A549 (cell line): ENCODE results near the gene C10orf90. TPM values are rescaled to one million over a fixed set of nuclear protein-coding genes. Genes with fewer than 3 reads are reported as not detected.
A peak's percentile ranks its signal among the peaks of the same experiment; 100 is the strongest.

ENCODE experiments used
- ATAC-seq, 2 experiments: fragments of 200-7000 bp in 1 of 2; fragments of >200 bp in 1 of 2; cut with Nextera tagmentation in 1 of 2; cut with Tn5 transposase in 1 of 2; 3 replicates each; pipeline versions ENCODE4 v1.8.0 to v1.9.1; 2018 to 2020; ENCODE audit warnings: mild to moderate bottlenecking in 1 of 2, moderate library complexity in 1 of 2
- CTCF ChIA-PET: fragments of 300-600 bp; sonication (Branson Sonifier 250); formaldehyde crosslinking; extraction: SDS; loops from one replicate; lab custom pipeline; 2021; ENCODE audit warnings: antibody characterized with exemption, inconsistent platforms; lab: Yijun Ruan, JAX
- POLR2A ChIA-PET: fragments of 350-600 bp; formaldehyde crosslinking; extraction: SDS; loops from one replicate; lab custom pipeline; 2021; ENCODE audit warnings: antibody characterized with exemption, inconsistent platforms; lab: Yijun Ruan, JAX
- DNase-seq, 2 experiments: peaks; one replicate each; pipeline versions ENCODE4 v3.0.0 to v3.0.0-alpha.2; 2011 to 2016; ENCODE audit warnings: low read depth in 1 of 2, low spot score in 1 of 2
- FAIRE-seq: peaks from 2 replicates; lab custom pipeline; 2011; peaks lifted over from hg19 to GRCh38; lab: Jason Lieb, UNC
- H3K27ac ChIP-seq, 2 experiments: fragments of >200 bp; sonication (Bioruptor Twin); formaldehyde crosslinking; 3 replicates each; pipeline ENCODE4 v1.5.1; 2016 to 2017
- H3K4me1 ChIP-seq: fragments of >200 bp; sonication (Bioruptor Twin); formaldehyde crosslinking; 3 replicates; pipeline ENCODE4 v1.6.1; 2016
- H3K4me2 ChIP-seq: fragments of >200 bp; sonication (Bioruptor Twin); formaldehyde crosslinking; 3 replicates; pipeline ENCODE4 v1.6.1; 2016
- H3K4me3 ChIP-seq: fragments of >200 bp; sonication (Bioruptor Twin); formaldehyde crosslinking; 3 replicates; pipeline ENCODE4 v1.5.1; 2016
- H3K9me3 ChIP-seq: fragments of >200 bp; sonication (Bioruptor Twin); formaldehyde crosslinking; 3 replicates; pipeline ENCODE4 v1.6.1; 2016
- BCL3 ChIP-seq: fragments of >200 bp; sonication (Bioruptor Twin); formaldehyde crosslinking; IDR thresholded peaks from 3 replicates; pipeline ENCODE4 v1.6.1; 2016
- CBX8 ChIP-seq: fragments of 200-600 bp; sonication (generic); IDR thresholded peaks from 2 replicates; pipeline ENCODE4 v1.6.1; 2016
- CHD2 ChIP-seq: fragments of 150-350 bp; IDR thresholded peaks from 2 replicates; pipeline ENCODE4 v1.6.1; 2014; ENCODE audit warnings: low read length; ENCODE audit not compliant: partially characterized antibody
- CHD4 ChIP-seq: fragments of 200-600 bp; sonication (generic); IDR thresholded peaks from 2 replicates; pipeline ENCODE4 v1.6.1; 2016; ENCODE audit warnings: antibody characterized with exemption, mild to moderate bottlenecking, borderline replicate concordance
- E2F6 ChIP-seq: IDR thresholded peaks from 2 replicates; pipeline ENCODE4 v1.6.1; 2012; ENCODE audit warnings: low read depth, borderline replicate concordance
- EHMT2 ChIP-seq: fragments of 200-600 bp; sonication (generic); IDR thresholded peaks from 2 replicates; pipeline ENCODE4 v1.6.1; 2016; ENCODE audit warnings: antibody characterized with exemption, low read depth, mild to moderate bottlenecking, moderate library complexity
- ELK1 ChIP-seq: fragments of 150-350 bp; IDR thresholded peaks from 2 replicates; pipeline ENCODE4 v1.6.1; 2014; ENCODE audit warnings: low read depth, mild to moderate bottlenecking, low read length
- EP300 ChIP-seq, 2 experiments: fragments of >200 bp; sonication (Bioruptor Twin); formaldehyde crosslinking; IDR thresholded peaks; 2 replicates in 1 of 2; 3 replicates in 1 of 2; pipeline ENCODE4 v1.6.1; 2016 to 2017
- GATA3 ChIP-seq: IDR thresholded peaks from 2 replicates; pipeline ENCODE4 v1.6.1; 2012; ENCODE audit warnings: borderline replicate concordance
- HDAC2 ChIP-seq: fragments of 200-600 bp; sonication (generic); IDR thresholded peaks from 2 replicates; pipeline ENCODE4 v1.6.1; 2016
- HES2 ChIP-seq: fragments of >200 bp; sonication (Bioruptor Twin); formaldehyde crosslinking; IDR thresholded peaks from 2 replicates; pipeline ENCODE4 v1.6.1; 2016
- HOXA7 ChIP-seq: fragments of 250-450 bp; sonication (Bioruptor Pico); IDR thresholded peaks from 2 replicates; pipeline ENCODE4 v1.5.0; 2020; ENCODE audit warnings: mild to moderate bottlenecking, moderate library complexity
- HOXB13 ChIP-seq: fragments of 250-450 bp; sonication (Bioruptor Pico); IDR thresholded peaks from 2 replicates; pipeline ENCODE4 v1.5.0; 2020; ENCODE audit warnings: low read depth, mild to moderate bottlenecking, moderate library complexity
- JUN ChIP-seq, 2 experiments: fragments of >200 bp; sonication (Bioruptor Twin); formaldehyde crosslinking; IDR thresholded peaks; 2 replicates in 1 of 2; 3 replicates in 1 of 2; pipeline ENCODE4 v1.6.1; 2016 to 2017
- JUNB ChIP-seq: fragments of >200 bp; sonication (Bioruptor Twin); formaldehyde crosslinking; IDR thresholded peaks from 2 replicates; pipeline ENCODE4 v1.6.1; 2016
- KDM5A ChIP-seq: fragments of 200-600 bp; sonication (generic); IDR thresholded peaks from 2 replicates; pipeline ENCODE4 v1.6.1; 2016; ENCODE audit warnings: antibody characterized with exemption, mild to moderate bottlenecking
- MAZ ChIP-seq: fragments of 150-350 bp; IDR thresholded peaks from 2 replicates; pipeline ENCODE4 v1.6.1; 2014; ENCODE audit warnings: antibody characterized with exemption, low read depth, low read length, borderline replicate concordance
- NFE2L2 ChIP-seq: fragments of 150-350 bp; conservative IDR thresholded peaks from 2 replicates; pipeline ENCODE4 v1.6.1; 2014; ENCODE audit warnings: low read length
- NPAS2 ChIP-seq: fragments of 250-450 bp; sonication (Bioruptor Pico); IDR thresholded peaks from 2 replicates; pipeline ENCODE4 v1.8.0; 2022; ENCODE audit warnings: mild to moderate bottlenecking, moderate library complexity, borderline replicate concordance
- PHF8 ChIP-seq: fragments of 200-600 bp; sonication (generic); IDR thresholded peaks from 2 replicates; pipeline ENCODE4 v1.6.1; 2016; ENCODE audit warnings: low read depth, mild to moderate bottlenecking, antibody characterized with exemption, moderate library complexity, borderline replicate concordance
- POLR2A ChIP-seq: IDR thresholded peaks from 2 replicates; pipeline ENCODE4 v1.6.1; 2012; ENCODE audit warnings: mild to moderate bottlenecking, low read length
- RARB ChIP-seq: fragments of 250-450 bp; sonication (Bioruptor Pico); IDR thresholded peaks from 2 replicates; pipeline ENCODE4 v1.8.0; 2021; ENCODE audit warnings: mild to moderate bottlenecking, moderate library complexity
- RCOR1 ChIP-seq: fragments of 150-350 bp; IDR thresholded peaks from 2 replicates; pipeline ENCODE4 v1.6.1; 2014; ENCODE audit warnings: antibody characterized with exemption, low read length, low read depth
- RFX5 ChIP-seq: fragments of 450-650 bp; IDR thresholded peaks from 2 replicates; pipeline ENCODE4 v1.7.1; 2014; ENCODE audit warnings: antibody characterized with exemption, mild to moderate bottlenecking, moderate library complexity
- RNF2 ChIP-seq: fragments of 200-600 bp; sonication (generic); IDR thresholded peaks from 2 replicates; pipeline ENCODE4 v1.6.1; 2016; ENCODE audit warnings: low read depth, mild to moderate bottlenecking, antibody characterized with exemption, moderate library complexity, borderline replicate concordance
- TP53 ChIP-seq: fragments of 250-450 bp; sonication (Bioruptor Pico); IDR thresholded peaks from 2 replicates; pipeline ENCODE4 v1.5.0; 2021; ENCODE audit warnings: mild to moderate bottlenecking, moderate library complexity
- ZC3H11A ChIP-seq: fragments of 450-650 bp; IDR thresholded peaks from 2 replicates; pipeline ENCODE4 v1.6.1; 2014; ENCODE audit warnings: antibody characterized with exemption, mild to moderate bottlenecking
- ZNF302 ChIP-seq: fragments of 250-450 bp; sonication (Bioruptor Pico); IDR thresholded peaks from 2 replicates; pipeline ENCODE4 v1.9.0; 2021; ENCODE audit warnings: inconsistent platforms, mild to moderate bottlenecking, moderate library complexity
- WGBS: methylation state at CpG from one replicate; pipeline ENCODE4 v1.1.6; 2017; ENCODE audit errors: missing lambda C conversion rate; 5-methylcytosine and 5-hydroxymethylcytosine counted together
- polyA plus RNA-seq, 4 experiments: library from polyadenylated mRNA; depleted of rRNA in 3 of 4; stranded (reverse); fragments of >200 nt; fragmentation: RNase III in 1 of 4; extraction: RNeasy Plus Mini Kit Qiagen cat#74134 plus additional on column Dnase treatment in 1 of 4; gene quantifications; 2 replicates in 3 of 4; 3 replicates in 1 of 4; pipeline ENCODE4 v1.2.3, GENCODE V29; 2011 to 2017

Gene C10orf90
- polyA plus RNA-seq, 2 of the 4 experiments (the other 2 are of a cell fraction): 0.70 to 2.0 TPM

- Histone ChIP-seq H3K4me3 (no peak overlapping the region), H3K9me3 (no peaks in the 10 kb centered on the region), H3K4me2 (no peak overlapping the region), H3K27ac (no peak overlapping the region), H3K4me1 (no peaks in the 10 kb centered on the region)
- POLR2A ChIA-PET: no interaction called here
- 49% methylated on average over 2 of the region's 2 CpGs for WGBS
- CTCF ChIA-PET: interaction anchor here (0.7 to 2.2 kb wide), 3 partner anchors 47 to 566 kb away, joined by 4 to 7 read pairs (median 4); no protein-coding TSS in a partner anchor
- FAIRE-seq: no peak
- TF ChIP-seq CHD2 (no peak), CHD4 (no peak), HOXA7 (no peak), BCL3 (no peak), KDM5A (no peak), GATA3 (no peak), NPAS2 (CRISPR knock-in tag) (no peak), MAZ (no peak), NFE2L2 (no peak), E2F6 (no peak), TP53 (CRISPR knock-in tag) (no peak), CBX8 (no peak), JUN (IDR thresholded peaks at IDR 0.05) (no peak), EP300 (IDR thresholded peaks at IDR 0.05) (no peak), JUNB (no peak)
- TF ChIP-seq, all 56 proteins: peak for 0
- ATAC-seq (no peak; a peak in 1 of 6 replicates), DNase-seq (no peak)
Observed at GRCh38 chr10:126407831-126408230, 262.7 kb downstream of the C10orf90 start.

- ATAC-seq (no peak), FAIRE-seq (no peak), DNase-seq (no peak)
- 78% methylated on average over 6 of the region's 6 CpGs for whole genome bisulfite sequencing
- ChIA-PET POLR2A (no interaction called here), CTCF (interaction anchor here (1.0 to 1.3 kb wide), 4 partner anchors 19 to 424 kb away, joined by 3 to 4 read pairs (median 4); no protein-coding TSS in a partner anchor)
- Histone ChIP-seq H3K27ac (peak overlapping the region in 1 of 2 experiments; percentile 34; a peak in 1 of 6 replicates), H3K4me2 (no peak overlapping the region), H3K9me3 (no peaks in the 10 kb centered on the region), H3K4me1 (no peaks in the 10 kb centered on the region), H3K4me3 (no peak overlapping the region)
- TF ChIP-seq JUN (IDR thresholded peaks at IDR 0.05) (no peak), RFX5 (no peak), ELK1 (no peak), HOXB13 (CRISPR knock-in tag) (no peak), EHMT2 (no peak), RARB (CRISPR knock-in tag) (no peak), NPAS2 (CRISPR knock-in tag) (no peak), ZC3H11A (no peak), ZNF302 (CRISPR knock-in tag) (no peak), HES2 (no peak), PHF8 (no peak), POLR2A (no peak), HDAC2 (no peak), RCOR1 (no peak), RNF2 (no peak), BCL3 (no peak)
Observed at GRCh38 chr10:126405239-126405775, 265.2 kb downstream of the C10orf90 start.
